ENCODE results near the gene MALRD1.

Gene MALRD1

GRCh38 chr10:19133992-19134391, 85.4 kb downstream of the MALRD1 start:
- Histone ChIP-seq H3K9ac (no peak overlapping the region), H3K4me3 (no peak overlapping the region), H3K4me2 (no peak overlapping the region), H3K27ac (no peak overlapping the region), H3K27me3 (no peaks in the 10 kb centered on the region), H3K36me3 (no peaks in the 10 kb centered on the region), H3K9me3 (replicated peaks in 1 of 11) (no peaks in the 10 kb centered on the region), H3K4me1 (no peaks in the 10 kb centered on the region), H4K20me1 (no peaks in the 10 kb centered on the region)
- TF ChIP-seq Cebpa-rat (IDR thresholded peaks at IDR 0.05), result no peak

- Histone ChIP-seq H3K4me3 (no peak overlapping the region), H3K27ac (no peak overlapping the region), H3K4me1 (peaks cover 0 to 10% (median 4%) of the 10 kb centered on the region in 10 experiments; a peak in 10 of 20 replicates), H3K9me3 (replicated peaks in 1 of 11) (no peaks in the 10 kb centered on the region), H3K9ac (no peak overlapping the region), H4K20me1 (no peaks in the 10 kb centered on the region), H3K4me2 (no peak overlapping the region), H3K27me3 (no peaks in the 10 kb centered on the region), H3K36me3 (no peaks in the 10 kb centered on the region)
- TF ChIP-seq Cebpa-rat (IDR thresholded peaks at IDR 0.05), result no peak
Measured at GRCh38 chr10:19142967-19143366, 94.4 kb downstream of the MALRD1 start.

GRCh38 chr10:19144206-19144605, 95.6 kb downstream of the MALRD1 start:
- H4K20me1 ChIP-seq, result no peaks in the 10 kb centered on the region
- TF ChIP-seq Cebpa-rat (IDR thresholded peaks at IDR 0.05), result no peak
- no peak overlapping the region for H3K4me2 ChIP-seq
- H3K27ac ChIP-seq, result no peak overlapping the region
- no peaks in the 10 kb centered on the region for H3K9me3 ChIP-seq (replicated peaks in 1 of 11)
- H3K4me1 ChIP-seq, result peaks cover 0 to 10% (median 4%) of the 10 kb centered on the region in 10 experiments; a peak in 10 of 20 replicates
- no peak overlapping the region for H3K4me3 ChIP-seq
- H3K36me3 ChIP-seq, result no peaks in the 10 kb centered on the region
- H3K27me3 ChIP-seq, result no peaks in the 10 kb centered on the region
- H3K9ac ChIP-seq, result no peak overlapping the region

- no peak for TF ChIP-seq Cebpa-rat (IDR thresholded peaks at IDR 0.05)
- no peak overlapping the region for H3K9ac ChIP-seq
- no peaks in the 10 kb centered on the region for H3K27me3 ChIP-seq
- H3K4me1 ChIP-seq, result no peaks in the 10 kb centered on the region
- H3K4me3 ChIP-seq, result no peak overlapping the region
- H3K9me3 ChIP-seq (replicated peaks in 1 of 11), result no peaks in the 10 kb centered on the region
- no peaks in the 10 kb centered on the region for H3K36me3 ChIP-seq
- H4K20me1 ChIP-seq, result no peaks in the 10 kb centered on the region
- no peak overlapping the region for H3K27ac ChIP-seq
- H3K4me2 ChIP-seq, result no peak overlapping the region
Measured at GRCh38 chr10:19154375-19154774, 105.8 kb downstream of the MALRD1 start.

- no peak overlapping the region for H3K4me3 ChIP-seq
- no peak overlapping the region for H3K4me2 ChIP-seq
- H3K4me1 ChIP-seq, result no peaks in the 10 kb centered on the region
- no peak for TF ChIP-seq Cebpa-rat (IDR thresholded peaks at IDR 0.05)
- H3K27ac ChIP-seq, result no peak overlapping the region
- H3K9me3 ChIP-seq (replicated peaks in 1 of 11), result no peaks in the 10 kb centered on the region
- H3K36me3 ChIP-seq, result no peaks in the 10 kb centered on the region
- H3K9ac ChIP-seq, result no peak overlapping the region
- H3K27me3 ChIP-seq, result no peaks in the 10 kb centered on the region
- H4K20me1 ChIP-seq, result no peaks in the 10 kb centered on the region
Measured at GRCh38 chr10:19158358-19158757, 109.8 kb downstream of the MALRD1 start.

- Histone ChIP-seq H3K4me2 (no peak overlapping the region), H3K4me1 (no peaks in the 10 kb centered on the region), H3K27me3 (no peaks in the 10 kb centered on the region), H3K4me3 (no peak overlapping the region), H3K9ac (no peak overlapping the region), H3K9me3 (replicated peaks in 1 of 11) (no peaks in the 10 kb centered on the region), H4K20me1 (no peaks in the 10 kb centered on the region), H3K27ac (no peak overlapping the region), H3K36me3 (no peaks in the 10 kb centered on the region)
- TF ChIP-seq Cebpa-rat (IDR thresholded peaks at IDR 0.05), result no peak
Measured at GRCh38 chr10:19158870-19159269, 110.3 kb downstream of the MALRD1 start.

GRCh38 chr10:19164461-19164860, 115.9 kb downstream of the MALRD1 start:
- no peaks in the 10 kb centered on the region for H3K27me3 ChIP-seq
- no peaks in the 10 kb centered on the region for H3K4me1 ChIP-seq
- TF ChIP-seq Cebpa-rat (IDR thresholded peaks at IDR 0.05), result no peak
- H3K9me3 ChIP-seq (replicated peaks in 1 of 11), result no peaks in the 10 kb centered on the region
- H3K9ac ChIP-seq, result no peak overlapping the region
- no peak overlapping the region for H3K4me2 ChIP-seq
- no peak overlapping the region for H3K27ac ChIP-seq
- H4K20me1 ChIP-seq, result no peaks in the 10 kb centered on the region
- no peak overlapping the region for H3K4me3 ChIP-seq
- H3K36me3 ChIP-seq, result no peaks in the 10 kb centered on the region

GRCh38 chr10:19168584-19168983, 120.0 kb downstream of the MALRD1 start:
- H4K20me1 ChIP-seq, result no peaks in the 10 kb centered on the region
- H3K9ac ChIP-seq, result no peak overlapping the region
- TF ChIP-seq Cebpa-rat (IDR thresholded peaks at IDR 0.05), result no peak
- H3K4me3 ChIP-seq, result no peak overlapping the region
- H3K4me2 ChIP-seq, result no peak overlapping the region
- no peak overlapping the region for H3K27ac ChIP-seq
- peaks cover 0 to 4% (median 0%) of the 10 kb centered on the region in 10 experiments; a peak in 1 of 20 replicates for H3K4me1 ChIP-seq
- H3K9me3 ChIP-seq (replicated peaks in 1 of 11), result no peaks in the 10 kb centered on the region
- H3K36me3 ChIP-seq, result no peaks in the 10 kb centered on the region
- H3K27me3 ChIP-seq, result no peaks in the 10 kb centered on the region

GRCh38 chr10:19169041-19169440, 120.4 kb downstream of the MALRD1 start:
- H3K4me2 ChIP-seq, result no peak overlapping the region
- no peak overlapping the region for H3K9ac ChIP-seq
- no peak overlapping the region for H3K27ac ChIP-seq
- no peaks in the 10 kb centered on the region for H3K9me3 ChIP-seq (replicated peaks in 1 of 11)
- H3K4me3 ChIP-seq, result no peak overlapping the region
- H3K36me3 ChIP-seq, result no peaks in the 10 kb centered on the region
- H3K27me3 ChIP-seq, result no peaks in the 10 kb centered on the region
- no peaks in the 10 kb centered on the region for H4K20me1 ChIP-seq
- peaks cover 0 to 4% (median 0%) of the 10 kb centered on the region in 10 experiments; a peak in 1 of 20 replicates for H3K4me1 ChIP-seq
- no peak for TF ChIP-seq Cebpa-rat (IDR thresholded peaks at IDR 0.05)

GRCh38 chr10:19169684-19170083, 121.1 kb downstream of the MALRD1 start:
- Histone ChIP-seq H3K9ac (no peak overlapping the region), H3K4me1 (peaks cover 0 to 4% (median 0%) of the 10 kb centered on the region in 10 experiments; a peak in 1 of 20 replicates), H4K20me1 (no peaks in the 10 kb centered on the region), H3K36me3 (no peaks in the 10 kb centered on the region), H3K9me3 (replicated peaks in 1 of 11) (no peaks in the 10 kb centered on the region), H3K4me3 (no peak overlapping the region), H3K4me2 (no peak overlapping the region), H3K27ac (no peak overlapping the region), H3K27me3 (no peaks in the 10 kb centered on the region)
- TF ChIP-seq Cebpa-rat (IDR thresholded peaks at IDR 0.05), result no peak

Data from BLaER1 treated with 17β-estradiol and CSF1 and Interleukin-3, amounts not matched to agents 10 nM and 100 nM (cell line).